Endothelial cell of umbilical vein (primary cell): ENCODE data around the gene PLCXD1. TPM values are rescaled to one million over a fixed set of nuclear protein-coding genes. Genes with fewer than 3 reads are reported as not detected.

ENCODE experiments used
- BruUV-seq: library from RNA; stranded (reverse); fragments of 400-500 nt; replicated peaks from 2 replicates; lab custom pipeline; 2021; lab: Mats Ljungman, UMichigan
- CTCF ChIA-PET: fragments of 300-600, 350-600 bp; sonication (Branson Sonifier 250); formaldehyde crosslinking; loops from one replicate; lab custom pipeline; 2021; ENCODE audit warnings: antibody characterized with exemption, inconsistent platforms; lab: Charles Lee
- POLR2A ChIA-PET: fragments of 300-600, 350-600 bp; sonication (Branson Sonifier 250); formaldehyde crosslinking; loops from one replicate; lab custom pipeline; 2021; ENCODE audit warnings: antibody characterized with exemption, inconsistent platforms; lab: Charles Lee
- DNase-seq: peaks from one replicate; pipeline ENCODE4 v3.0.0-alpha.2; 2011; ENCODE audit warnings: low read depth, low spot score
- FAIRE-seq: peaks from 2 replicates; lab custom pipeline; 2011; peaks lifted over from hg19 to GRCh38; lab: Jason Lieb, UNC
- H2AFZ ChIP-seq: 2 replicates; pipeline ENCODE4 v1.6.0; 2012; ENCODE audit warnings: low read depth, low read length, control low read depth, inconsistent platforms
- H3K27ac ChIP-seq: 2 replicates; pipeline ENCODE4 v1.5.1; 2011; ENCODE audit warnings: low read depth, mild to moderate bottlenecking, control low read depth, low read length, moderate library complexity; ENCODE audit not compliant: insufficient read depth
- H3K27me3 ChIP-seq, 2 experiments: 2 replicates each; pipeline versions ENCODE4 v1.6.0 to v1.6.1; 2011; ENCODE audit warnings: low read length in 2 of 2, mixed read lengths in 1 of 2; ENCODE audit not compliant: control insufficient read depth in 2 of 2, insufficient read depth in 2 of 2
- H3K36me3 ChIP-seq, 2 experiments: 2 replicates in 1 of 2; 3 replicates in 1 of 2; pipeline ENCODE4 v1.5.1; 2011; ENCODE audit warnings: low read length in 2 of 2, mild to moderate bottlenecking in 1 of 2, moderate library complexity in 1 of 2; ENCODE audit not compliant: control insufficient read depth in 2 of 2, insufficient read depth in 2 of 2; ENCODE audit errors: extremely low read depth in 1 of 2
- H3K4me1 ChIP-seq: 3 replicates; pipeline ENCODE4 v1.5.1; 2011; ENCODE audit warnings: mild to moderate bottlenecking, low read length; ENCODE audit not compliant: control insufficient read depth, insufficient read depth; ENCODE audit errors: extremely low read depth
- H3K4me2 ChIP-seq: 2 replicates; pipeline ENCODE4 v1.6.1; 2011; ENCODE audit warnings: low read length, control low read depth, mixed read lengths; ENCODE audit not compliant: insufficient read depth
- H3K4me3 ChIP-seq, 3 experiments: fragments of 200-600 bp in 1 of 3; sonication (generic), shearing (Covaris generic) in 1 of 3; replicated peaks in 1 of 3; 2 replicates each; pipeline ENCODE4 v1.5.1; 2011 to 2016; ENCODE audit warnings: control low read depth in 3 of 3, low read length in 3 of 3, mild to moderate bottlenecking in 2 of 3, inconsistent platforms in 1 of 3, low read depth in 1 of 3, moderate library complexity in 1 of 3; ENCODE audit not compliant: insufficient read depth in 1 of 3
- H3K79me2 ChIP-seq: 2 replicates; pipeline ENCODE4 v1.6.0; 2012; ENCODE audit warnings: low read length, inconsistent platforms; ENCODE audit not compliant: control insufficient read depth, insufficient read depth
- H3K9ac ChIP-seq: replicated peaks from 2 replicates; pipeline ENCODE3; 2011; ENCODE audit warnings: low read length, control low read depth; ENCODE audit not compliant: insufficient read depth; ENCODE audit errors: extremely low read depth
- H3K9me1 ChIP-seq: replicated peaks from 3 replicates; pipeline ENCODE4 v1.6.0; 2011; ENCODE audit warnings: mild to moderate bottlenecking, low read length; ENCODE audit not compliant: control insufficient read depth, insufficient read depth; ENCODE audit errors: extremely low read depth
- H3K9me3 ChIP-seq: replicated peaks from 2 replicates; pipeline ENCODE4 v1.5.1; 2012; ENCODE audit warnings: low read length, inconsistent platforms; ENCODE audit not compliant: control insufficient read depth, insufficient read depth
- H4K20me1 ChIP-seq: replicated peaks from 2 replicates; pipeline ENCODE3; 2011; ENCODE audit warnings: mild to moderate bottlenecking, low read length; ENCODE audit not compliant: control insufficient read depth, insufficient read depth; ENCODE audit errors: extremely low read depth
- EZH2 ChIP-seq: IDR thresholded peaks from 2 replicates; pipeline ENCODE4 v1.6.1; 2012; ENCODE audit warnings: borderline replicate concordance, low read depth, mild to moderate bottlenecking, moderate library complexity, low read length, inconsistent platforms; ENCODE audit not compliant: severe bottlenecking
- JUN ChIP-seq: IDR thresholded peaks from 2 replicates; pipeline ENCODE4 v1.6.1; 2011; ENCODE audit warnings: borderline replicate concordance, low read depth; ENCODE audit not compliant: insufficient read length, insufficient read depth
- MAX ChIP-seq: IDR thresholded peaks from 2 replicates; pipeline ENCODE4 v1.6.1; 2011; ENCODE audit not compliant: insufficient read depth, insufficient read length
- MYC ChIP-seq: IDR thresholded peaks from one replicate; pipeline ENCODE4 v1.6.1; 2011; ENCODE audit warnings: mild to moderate bottlenecking, low read depth, low read length
- POLR2A ChIP-seq: IDR thresholded peaks from 2 replicates; pipeline ENCODE4 v1.6.1; 2012; ENCODE audit warnings: low read depth, mild to moderate bottlenecking, control low read depth, low read length
- dilution Hi-C: fragments of 300-500 bp; cut with MboI; formaldehyde crosslinking; loops from one replicate; pipeline ENCODE4 v1.15.0; 2019; ENCODE audit warnings: low sequenced_read_pairs; ENCODE audit not compliant: extremely low pct_ligation_motif_present
- intact Hi-C: fragments of 100-400 bp; cut with micrococcal nuclease; formaldehyde crosslinking; loops from one replicate; pipeline ENCODE4 v1.10.0; 2022
- polyA plus RNA-seq, 4 experiments: library from polyadenylated mRNA; depleted of rRNA in 3 of 4; stranded (reverse) in 3 of 4; unstranded in 1 of 4; fragments of >200 nt; gene quantifications; 2 replicates each; pipeline versions ENCODE4 v1.2.1 to v1.2.3, GENCODE V29; 2011 to 2012; ENCODE audit warnings: missing spikeins in 1 of 4
- total RNA-seq: library from RNA; stranded (reverse); gene quantifications from 2 replicates; pipeline ENCODE4 v1.2.3, GENCODE V29; 2021

Gene PLCXD1
- total and polyA plus RNA-seq, 2 donors (not counting 3 experiments of a cell fraction or from before 2014, with no cell fraction given): 11.7 to 16.8 TPM

- H3K9me3 ChIP-seq: no peaks in the 10 kb centered on the region
- dilution Hi-C loops (no loop called here), intact Hi-C loops (no loop called here)
- no peaks in the 10 kb centered on the region for H3K27me3 ChIP-seq
- FAIRE-seq: no peak
- H3K4me3 ChIP-seq: no peak overlapping the region
- ChIA-PET CTCF (no interaction called here), POLR2A (no interaction called here)
- no peak overlapping the region for H3K27ac ChIP-seq
- H3K9ac ChIP-seq: no peak overlapping the region
- peak; percentile 0 for DNase-seq
- TF ChIP-seq POLR2A (no peak), JUN (no peak), MAX (no peak), EZH2 (no peak)
- no peak overlapping the region for H2AFZ ChIP-seq
- no peaks in the 10 kb centered on the region for H3K9me1 ChIP-seq
- H3K4me2 ChIP-seq: no peak overlapping the region
- BruUV-seq: no TSS peak
- H3K79me2 ChIP-seq: no peaks in the 10 kb centered on the region
- H3K4me1 ChIP-seq: no peaks in the 10 kb centered on the region
- no peaks in the 10 kb centered on the region for H4K20me1 ChIP-seq
- H3K36me3 ChIP-seq: no peaks in the 10 kb centered on the region
These were observed 28.3 kb upstream of the PLCXD1 start for GRCh38 chrX:252957-253291.

GRCh38 chrX:253451-254297 is 27.5 kb upstream of the PLCXD1 start:
- no peak for TF ChIP-seq JUN
- no peak for TF ChIP-seq MYC
- TF ChIP-seq MAX: no peak
- no TSS peak for BruUV-seq
- no peaks in the 10 kb centered on the region for H3K4me1 ChIP-seq
- H2AFZ ChIP-seq: no peak overlapping the region
- H3K27ac ChIP-seq: no peak overlapping the region
- CTCF ChIA-PET: no interaction called here
- dilution Hi-C loops (no loop called here), intact Hi-C loops (no loop called here)
- POLR2A ChIA-PET: no interaction called here
- FAIRE-seq (no peak), DNase-seq (peak; percentile 0)
- no peaks in the 10 kb centered on the region for H3K36me3 ChIP-seq
- H4K20me1 ChIP-seq: no peaks in the 10 kb centered on the region
- H3K27me3 ChIP-seq: no peaks in the 10 kb centered on the region
- no peak overlapping the region for H3K4me3 ChIP-seq
- no peak overlapping the region for H3K9ac ChIP-seq
- no peak overlapping the region for H3K4me2 ChIP-seq
- H3K9me1 ChIP-seq: no peaks in the 10 kb centered on the region
- no peaks in the 10 kb centered on the region for H3K79me2 ChIP-seq
- H3K9me3 ChIP-seq: no peaks in the 10 kb centered on the region
